ENCODE data around the gene RPRD1B.

Gene RPRD1B

DNA sequence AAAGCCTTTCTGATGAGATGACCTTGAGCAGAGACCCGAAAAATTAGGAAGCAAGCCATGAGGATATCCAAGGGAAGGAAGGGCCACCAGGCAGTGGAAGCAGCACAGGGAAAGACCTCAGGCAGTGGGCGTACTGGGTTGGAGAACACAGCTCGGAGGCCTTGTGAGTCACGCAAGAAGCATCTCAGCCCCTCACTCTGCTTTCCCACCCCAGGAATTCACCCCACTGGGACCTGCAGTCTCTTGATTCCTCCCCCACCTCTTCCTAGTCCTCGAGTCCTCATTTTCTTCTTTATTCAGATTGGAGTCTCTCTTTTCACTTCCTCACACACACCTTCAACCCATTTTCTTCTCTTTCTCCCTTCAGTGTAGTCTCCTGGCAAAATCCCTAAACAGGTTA is 27.0 kb downstream of the RPRD1B start:
- Histone ChIP-seq H3K14ac (ENCODE audit: low read length) (no peak overlapping the region), H3K9ac (ENCODE audit: low read depth, low read length, poor library complexity) (no peak overlapping the region), H3K9me3 (replicated peaks in 1 of 2; ENCODE audit: control insufficient read depth in 2 of 2, insufficient read depth in 1 of 2, low read depth in 1 of 2, low read length in 2 of 2) (peaks cover 0 to 2% of the 10 kb centered on the region in 2 donors), H3K27me3 (ENCODE audit: control insufficient read depth in 3 of 3, insufficient read depth in 3 of 3, low read depth in 1 of 3, low read length in 3 of 3) (peaks cover 0 to 2% (median 0%) of the 10 kb centered on the region in 3 experiments), H3K27ac (replicated peaks; ENCODE audit: low read length) (no peak overlapping the region), H4K91ac (ENCODE audit: low read depth, low read length, poor library complexity) (no peak overlapping the region), H2AK5ac (ENCODE audit: low read depth, low read length) (no peak overlapping the region), H3K18ac (ENCODE audit: low read length) (no peak overlapping the region), H2BK12ac (ENCODE audit: low read length) (no peak overlapping the region), H3K4ac (ENCODE audit: low read length) (no peak overlapping the region), H3K79me1 (ENCODE audit: low read depth, low read length) (no peaks in the 10 kb centered on the region), H3K36me3 (replicated peaks in 1 of 2; ENCODE audit: control insufficient read depth in 2 of 2, insufficient read depth in 2 of 2, low read length in 2 of 2) (peaks cover 27 to 96% of the 10 kb centered on the region in 2 donors), H2AFZ (ENCODE audit: low read length) (no peak overlapping the region), H3K4me1 (ENCODE audit: control insufficient read depth in 2 of 2, insufficient read depth in 1 of 2, low read depth in 1 of 2, low read length in 2 of 2) (no peaks in the 10 kb centered on the region), H3K23ac (ENCODE audit: low read depth, low read length, poor library complexity) (no peak overlapping the region), H2BK15ac (ENCODE audit: low read length) (no peak overlapping the region), H2BK120ac (ENCODE audit: low read depth, low read length) (no peak overlapping the region), H3K4me2 (ENCODE audit: insufficient read depth, low read length, poor library complexity, severe bottlenecking) (no peak overlapping the region), H3K4me3 (ENCODE audit: low read length in 2 of 2) (no peak overlapping the region), H2BK5ac (ENCODE audit: low read length) (no peak overlapping the region), H4K8ac (ENCODE audit: low read depth, low read length) (no peak overlapping the region)
- no CpG with 5 or more reads among the region's 5 CpGs for WGBS, 2 donors (ENCODE audit: extremely low coverage in 2 of 2, insufficient read length in 2 of 2, insufficient replicate concordance in 1 of 2)
- no peak for DNase-seq (ENCODE audit: low spot score)

DNA sequence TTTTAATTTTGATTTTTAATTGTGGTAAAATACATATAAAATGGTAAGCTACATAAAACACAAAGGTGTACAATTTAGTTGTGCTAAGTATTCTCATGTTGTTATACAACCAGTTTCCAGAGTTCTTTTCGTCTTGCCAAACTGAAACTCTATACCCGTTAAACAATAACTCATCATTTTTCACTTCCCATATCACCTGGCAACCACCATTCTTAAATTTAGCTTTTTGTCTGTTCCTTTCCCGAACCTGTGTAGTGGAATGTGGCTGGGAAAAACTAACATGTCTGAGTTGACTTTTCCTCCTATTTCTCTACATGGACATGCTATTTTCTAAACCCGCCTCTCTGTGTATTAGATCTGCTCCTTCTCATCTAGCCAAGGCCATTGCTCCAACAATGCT is 27.6 kb downstream of the RPRD1B start:
- Histone ChIP-seq H2AFZ (ENCODE audit: low read length) (no peak overlapping the region), H3K27me3 (ENCODE audit: control insufficient read depth in 3 of 3, insufficient read depth in 3 of 3, low read depth in 1 of 3, low read length in 3 of 3) (peaks cover 0 to 2% (median 0%) of the 10 kb centered on the region in 3 experiments), H3K9me3 (replicated peaks in 1 of 2; ENCODE audit: control insufficient read depth in 2 of 2, insufficient read depth in 1 of 2, low read depth in 1 of 2, low read length in 2 of 2) (peaks cover 0 to 2% of the 10 kb centered on the region in 2 donors), H2AK5ac (ENCODE audit: low read depth, low read length) (no peak overlapping the region), H2BK12ac (ENCODE audit: low read length) (no peak overlapping the region), H3K23ac (ENCODE audit: low read depth, low read length, poor library complexity) (no peak overlapping the region), H3K4me1 (ENCODE audit: control insufficient read depth in 2 of 2, insufficient read depth in 1 of 2, low read depth in 1 of 2, low read length in 2 of 2) (no peaks in the 10 kb centered on the region), H4K8ac (ENCODE audit: low read depth, low read length) (no peak overlapping the region), H3K4me2 (ENCODE audit: insufficient read depth, low read length, poor library complexity, severe bottlenecking) (no peak overlapping the region), H3K14ac (ENCODE audit: low read length) (no peak overlapping the region), H3K79me1 (ENCODE audit: low read depth, low read length) (no peaks in the 10 kb centered on the region), H2BK120ac (ENCODE audit: low read depth, low read length) (no peak overlapping the region), H3K18ac (ENCODE audit: low read length) (no peak overlapping the region), H3K4ac (ENCODE audit: low read length) (no peak overlapping the region), H3K27ac (replicated peaks; ENCODE audit: low read length) (no peak overlapping the region), H2BK5ac (ENCODE audit: low read length) (no peak overlapping the region), H3K9ac (ENCODE audit: low read depth, low read length, poor library complexity) (no peak overlapping the region), H3K36me3 (replicated peaks in 1 of 2; ENCODE audit: control insufficient read depth in 2 of 2, insufficient read depth in 2 of 2, low read length in 2 of 2) (peaks cover 29 to 97% of the 10 kb centered on the region in 2 donors), H3K4me3 (ENCODE audit: low read length in 2 of 2) (no peak overlapping the region), H4K91ac (ENCODE audit: low read depth, low read length, poor library complexity) (no peak overlapping the region), H2BK15ac (ENCODE audit: low read length) (no peak overlapping the region)
- no peak for DNase-seq (ENCODE audit: low spot score)
- 100% methylated on average over 1 of the region's 4 CpGs; no CpG with 5 or more reads in 1 of the 2 donors for WGBS, 2 donors (ENCODE audit: extremely low coverage in 2 of 2, insufficient read length in 2 of 2, insufficient replicate concordance in 1 of 2)

DNA sequence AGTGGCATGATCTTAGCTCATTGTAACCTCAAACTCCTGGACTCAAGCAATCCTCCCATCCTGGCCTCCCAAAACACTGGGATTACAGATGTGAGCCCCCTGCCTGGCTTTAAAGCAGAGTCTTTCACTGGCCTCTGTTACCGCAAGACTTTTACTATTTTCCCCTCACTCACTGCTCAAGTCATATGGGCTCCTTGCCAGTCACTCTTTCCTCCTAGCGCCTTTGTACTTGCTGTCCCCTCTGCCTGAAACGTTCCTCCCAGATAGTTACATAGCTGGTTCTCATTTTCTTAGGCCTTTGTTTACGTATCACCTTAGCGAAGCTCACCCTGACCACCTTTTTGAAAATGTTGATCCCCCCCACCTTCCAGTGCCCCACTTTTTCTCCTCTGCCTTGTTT is 29.3 kb downstream of the RPRD1B start:
- Histone ChIP-seq H3K79me1 (ENCODE audit: low read depth, low read length) (no peaks in the 10 kb centered on the region), H3K4me1 (ENCODE audit: control insufficient read depth in 2 of 2, insufficient read depth in 1 of 2, low read depth in 1 of 2, low read length in 2 of 2) (no peaks in the 10 kb centered on the region), H3K27me3 (ENCODE audit: control insufficient read depth in 3 of 3, insufficient read depth in 3 of 3, low read depth in 1 of 3, low read length in 3 of 3) (no peaks in the 10 kb centered on the region), H3K4me2 (ENCODE audit: insufficient read depth, low read length, poor library complexity, severe bottlenecking) (no peak overlapping the region), H2BK15ac (ENCODE audit: low read length) (no peak overlapping the region), H2BK12ac (ENCODE audit: low read length) (no peak overlapping the region), H3K36me3 (replicated peaks in 1 of 2; ENCODE audit: control insufficient read depth in 2 of 2, insufficient read depth in 2 of 2, low read length in 2 of 2) (peaks cover 34 to 98% of the 10 kb centered on the region in 2 donors), H3K27ac (replicated peaks; ENCODE audit: low read length) (no peak overlapping the region), H3K4me3 (ENCODE audit: low read length in 2 of 2) (no peak overlapping the region), H4K91ac (ENCODE audit: low read depth, low read length, poor library complexity) (no peak overlapping the region), H3K9ac (ENCODE audit: low read depth, low read length, poor library complexity) (no peak overlapping the region), H4K8ac (ENCODE audit: low read depth, low read length) (no peak overlapping the region), H3K9me3 (replicated peaks in 1 of 2; ENCODE audit: control insufficient read depth in 2 of 2, insufficient read depth in 1 of 2, low read depth in 1 of 2, low read length in 2 of 2) (peaks cover 0 to 2% of the 10 kb centered on the region in 2 donors), H3K18ac (ENCODE audit: low read length) (no peak overlapping the region), H3K14ac (ENCODE audit: low read length) (no peak overlapping the region), H2BK5ac (ENCODE audit: low read length) (no peak overlapping the region), H3K23ac (ENCODE audit: low read depth, low read length, poor library complexity) (no peak overlapping the region), H2BK120ac (ENCODE audit: low read depth, low read length) (no peak overlapping the region), H2AFZ (ENCODE audit: low read length) (no peak overlapping the region), H2AK5ac (ENCODE audit: low read depth, low read length) (no peak overlapping the region), H3K4ac (ENCODE audit: low read length) (no peak overlapping the region)
- DNase-seq (ENCODE audit: low spot score), result no peak
- no CpG with 5 or more reads among the region's 5 CpGs for WGBS, 2 donors (ENCODE audit: extremely low coverage in 2 of 2, insufficient read length in 2 of 2, insufficient replicate concordance in 1 of 2)

DNA sequence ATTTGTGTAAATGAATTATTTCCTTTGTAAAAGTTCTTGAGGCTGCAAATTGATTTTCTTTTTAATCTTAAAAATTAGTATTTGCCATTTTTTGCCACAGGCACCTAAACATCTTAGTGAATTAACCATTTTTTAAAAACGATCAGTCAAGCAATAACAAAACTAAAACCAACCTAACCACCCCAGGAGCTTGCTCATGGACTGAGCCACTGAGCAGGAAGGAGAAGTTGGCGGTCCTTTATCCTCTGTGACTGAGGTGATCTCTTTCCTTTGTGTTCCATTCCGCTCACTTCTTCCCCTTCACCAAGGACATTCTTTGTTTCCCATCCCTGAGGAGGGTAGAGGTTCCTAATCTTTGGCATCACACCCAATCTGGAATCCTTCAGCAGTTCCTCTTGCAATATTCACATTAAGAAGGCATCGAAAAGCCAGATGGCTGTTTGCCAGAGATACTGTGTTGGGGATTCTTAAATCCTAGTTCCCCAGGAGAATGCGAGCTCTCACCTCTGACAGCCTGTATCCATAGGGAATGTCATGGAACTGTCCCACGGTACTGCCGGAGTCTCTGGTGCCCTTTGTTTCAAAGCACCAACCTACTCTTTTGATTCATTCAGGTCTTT is 30.5 kb downstream of the RPRD1B start:
- Histone ChIP-seq H3K4me2 (ENCODE audit: insufficient read depth, low read length, poor library complexity, severe bottlenecking) (no peak overlapping the region), H3K9me3 (replicated peaks in 1 of 2; ENCODE audit: control insufficient read depth in 2 of 2, insufficient read depth in 1 of 2, low read depth in 1 of 2, low read length in 2 of 2) (peaks cover 2% of the 10 kb centered on the region in 2 donors), H4K8ac (ENCODE audit: low read depth, low read length) (no peak overlapping the region), H2AFZ (ENCODE audit: low read length) (no peak overlapping the region), H3K23ac (ENCODE audit: low read depth, low read length, poor library complexity) (no peak overlapping the region), H3K18ac (ENCODE audit: low read length) (no peak overlapping the region), H3K4ac (ENCODE audit: low read length) (no peak overlapping the region), H3K4me1 (ENCODE audit: control insufficient read depth in 2 of 2, insufficient read depth in 1 of 2, low read depth in 1 of 2, low read length in 2 of 2) (no peaks in the 10 kb centered on the region), H3K9ac (ENCODE audit: low read depth, low read length, poor library complexity) (no peak overlapping the region), H2BK5ac (ENCODE audit: low read length) (no peak overlapping the region), H3K14ac (ENCODE audit: low read length) (no peak overlapping the region), H3K27ac (replicated peaks; ENCODE audit: low read length) (no peak overlapping the region), H3K4me3 (ENCODE audit: low read length in 2 of 2) (no peak overlapping the region), H3K27me3 (ENCODE audit: control insufficient read depth in 3 of 3, insufficient read depth in 3 of 3, low read depth in 1 of 3, low read length in 3 of 3) (no peaks in the 10 kb centered on the region), H2BK12ac (ENCODE audit: low read length) (no peak overlapping the region), H2BK120ac (ENCODE audit: low read depth, low read length) (no peak overlapping the region), H3K36me3 (replicated peaks in 1 of 2; ENCODE audit: control insufficient read depth in 2 of 2, insufficient read depth in 2 of 2, low read length in 2 of 2) (peaks cover 32 to 98% of the 10 kb centered on the region in 2 donors), H3K79me1 (ENCODE audit: low read depth, low read length) (no peaks in the 10 kb centered on the region), H4K91ac (ENCODE audit: low read depth, low read length, poor library complexity) (no peak overlapping the region), H2BK15ac (ENCODE audit: low read length) (no peak overlapping the region), H2AK5ac (ENCODE audit: low read depth, low read length) (no peak overlapping the region)
- DNase-seq (ENCODE audit: low spot score), result no peak
- WGBS, 2 donors (ENCODE audit: extremely low coverage in 2 of 2, insufficient read length in 2 of 2, insufficient replicate concordance in 1 of 2), result no CpG with 5 or more reads among the region's 7 CpGs

Data from neuronal stem cell (in vitro differentiated cells).